ENCODE measurements around the gene DQX1.

The DQX1 gene

DNA sequence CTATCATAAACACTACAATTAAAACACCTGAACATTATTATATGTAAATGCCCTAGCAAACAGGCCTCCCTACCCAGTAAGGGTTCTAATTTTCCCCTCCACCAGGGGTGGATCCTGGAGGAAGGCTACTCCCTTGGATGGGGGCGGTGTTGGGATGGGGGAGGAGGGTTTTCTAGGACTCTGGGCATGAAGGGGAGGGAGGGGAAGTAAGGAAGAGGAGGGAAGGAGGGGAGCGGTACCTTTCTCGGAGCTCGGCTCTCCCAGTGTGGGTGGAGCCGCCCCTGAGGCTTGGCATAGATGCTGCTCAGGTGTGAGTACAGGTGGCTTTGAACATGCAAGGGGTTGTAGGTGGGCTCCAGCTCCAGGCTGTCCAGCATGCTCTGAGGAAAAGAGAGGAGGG lies 33.9 kb upstream of the DQX1 start:
- TF ChIP-seq, protein P1, sequence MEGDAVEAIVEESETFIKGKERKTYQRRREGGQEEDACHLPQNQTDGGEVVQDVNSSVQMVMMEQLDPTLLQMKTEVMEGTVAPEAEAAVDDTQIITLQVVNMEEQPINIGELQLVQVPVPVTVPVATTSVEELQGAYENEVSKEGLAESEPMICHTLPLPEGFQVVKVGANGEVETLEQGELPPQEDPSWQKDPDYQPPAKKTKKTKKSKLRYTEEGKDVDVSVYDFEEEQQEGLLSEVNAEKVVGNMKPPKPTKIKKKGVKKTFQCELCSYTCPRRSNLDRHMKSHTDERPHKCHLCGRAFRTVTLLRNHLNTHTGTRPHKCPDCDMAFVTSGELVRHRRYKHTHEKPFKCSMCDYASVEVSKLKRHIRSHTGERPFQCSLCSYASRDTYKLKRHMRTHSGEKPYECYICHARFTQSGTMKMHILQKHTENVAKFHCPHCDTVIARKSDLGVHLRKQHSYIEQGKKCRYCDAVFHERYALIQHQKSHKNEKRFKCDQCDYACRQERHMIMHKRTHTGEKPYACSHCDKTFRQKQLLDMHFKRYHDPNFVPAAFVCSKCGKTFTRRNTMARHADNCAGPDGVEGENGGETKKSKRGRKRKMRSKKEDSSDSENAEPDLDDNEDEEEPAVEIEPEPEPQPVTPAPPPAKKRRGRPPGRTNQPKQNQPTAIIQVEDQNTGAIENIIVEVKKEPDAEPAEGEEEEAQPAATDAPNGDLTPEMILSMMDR (IDR thresholded peaks at IDR 0.05; ENCODE audit: low read depth, low read length, missing control alignments) = no peak
- no peak overlapping the region for H3K4me3 ChIP-seq (ENCODE audit: low read depth, low read length)
- DNase-seq (ENCODE audit: low read depth) = no peak
- in situ Hi-C loops (cut with HindIII; ENCODE audit: low sequenced_read_pairs) = no loop called here

DNA sequence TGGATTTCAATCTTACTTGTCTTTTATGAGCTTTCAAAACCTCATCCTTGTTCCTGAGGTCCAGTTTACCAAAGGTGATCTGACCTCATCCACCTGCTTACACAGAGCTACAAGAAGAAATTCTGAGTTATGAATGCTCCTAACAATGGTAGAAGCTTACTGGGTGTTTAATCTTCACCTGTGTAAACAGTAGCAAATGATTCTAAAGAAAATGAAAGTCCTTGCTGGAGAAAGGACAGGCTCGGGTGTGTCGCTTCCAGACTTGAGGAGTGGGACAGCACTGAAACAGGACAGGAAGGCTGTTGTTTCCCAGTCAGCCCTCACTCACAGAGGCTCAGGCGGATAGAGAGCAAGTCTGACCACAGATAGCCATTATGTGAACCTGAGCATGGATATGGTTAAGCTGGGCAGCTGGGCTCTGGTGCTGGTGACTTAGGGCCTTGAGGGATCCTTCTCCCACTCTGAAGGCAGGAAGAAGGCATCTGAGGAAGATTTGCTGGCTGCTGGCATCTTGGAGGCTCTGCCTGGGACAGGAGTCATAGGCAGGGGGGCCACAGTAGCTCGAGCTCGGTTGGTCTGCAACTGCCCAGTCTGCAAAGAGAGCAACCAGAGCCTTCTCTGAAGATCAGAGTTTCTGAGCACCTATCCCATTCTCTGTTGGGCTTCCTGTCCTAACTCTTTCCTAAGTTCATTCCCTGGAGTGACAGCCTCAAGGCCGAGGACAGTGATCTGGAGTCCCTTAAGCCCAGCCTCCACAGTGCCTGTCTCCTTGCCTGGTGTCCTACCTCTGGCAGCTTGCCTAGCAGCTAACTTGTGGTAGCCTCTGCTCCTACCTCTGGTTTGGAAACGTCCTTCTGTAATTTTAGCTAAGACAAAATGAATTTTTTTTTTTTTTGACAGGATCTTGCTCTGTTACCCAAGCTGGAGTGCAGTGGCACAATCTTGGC lies 32.5 kb upstream of the DQX1 start:
- DNase-seq (ENCODE audit: low read depth) = no peak
- no peak overlapping the region for H3K4me3 ChIP-seq (ENCODE audit: low read depth, low read length)
- in situ Hi-C loops (cut with HindIII; ENCODE audit: low sequenced_read_pairs) = no loop called here
- TF ChIP-seq, protein P1 (IDR thresholded peaks at IDR 0.05; ENCODE audit: low read depth, low read length, missing control alignments) = no peak

- TF ChIP-seq, protein P1 (IDR thresholded peaks at IDR 0.05; ENCODE audit: low read depth, low read length, missing control alignments) = no peak
- no peak overlapping the region for H3K4me3 ChIP-seq (ENCODE audit: low read depth, low read length)
- no peak for DNase-seq (ENCODE audit: low read depth)
- in situ Hi-C loops (cut with HindIII; ENCODE audit: low sequenced_read_pairs) = no loop called here
Measured at GRCh38 chr2:74556831-74557370, 30.9 kb upstream of the DQX1 start.

DNA sequence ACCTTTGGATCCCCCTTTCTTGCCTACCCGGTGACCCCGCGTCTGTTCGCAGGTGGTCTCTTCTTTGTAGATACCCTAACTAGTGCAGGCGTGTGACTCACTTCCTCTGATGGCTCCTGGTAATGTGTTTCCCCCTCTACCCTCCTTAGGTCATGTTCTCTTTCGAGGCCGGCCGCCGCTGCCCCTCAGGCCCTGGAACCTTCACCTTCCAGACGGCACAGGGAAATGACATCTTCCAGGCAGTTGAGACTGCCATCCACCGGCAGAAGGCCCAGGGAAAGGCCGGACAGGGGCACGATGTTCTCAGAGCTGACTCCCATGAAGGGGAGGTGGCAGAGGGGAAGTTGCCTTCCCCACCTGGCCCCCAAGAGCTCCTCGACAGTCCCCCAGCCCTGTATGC lies 30.1 kb upstream of the DQX1 start:
- no peak for DNase-seq (ENCODE audit: low read depth)
- peak overlapping the region; percentile 92 for H3K4me3 ChIP-seq (ENCODE audit: low read depth, low read length)
- in situ Hi-C loops (cut with HindIII; ENCODE audit: low sequenced_read_pairs) = no loop called here
- TF ChIP-seq, protein P1 (IDR thresholded peaks at IDR 0.05; ENCODE audit: low read depth, low read length, missing control alignments) = no peak

- peak overlapping the region; percentile 92 for H3K4me3 ChIP-seq (ENCODE audit: low read depth, low read length)
- in situ Hi-C loops (cut with HindIII; ENCODE audit: low sequenced_read_pairs) = no loop called here
- no peak for DNase-seq (ENCODE audit: low read depth)
- TF ChIP-seq, protein P1 (IDR thresholded peaks at IDR 0.05; ENCODE audit: low read depth, low read length, missing control alignments) = no peak
Measured at GRCh38 chr2:74555610-74556103, 29.6 kb upstream of the DQX1 start.

DNA sequence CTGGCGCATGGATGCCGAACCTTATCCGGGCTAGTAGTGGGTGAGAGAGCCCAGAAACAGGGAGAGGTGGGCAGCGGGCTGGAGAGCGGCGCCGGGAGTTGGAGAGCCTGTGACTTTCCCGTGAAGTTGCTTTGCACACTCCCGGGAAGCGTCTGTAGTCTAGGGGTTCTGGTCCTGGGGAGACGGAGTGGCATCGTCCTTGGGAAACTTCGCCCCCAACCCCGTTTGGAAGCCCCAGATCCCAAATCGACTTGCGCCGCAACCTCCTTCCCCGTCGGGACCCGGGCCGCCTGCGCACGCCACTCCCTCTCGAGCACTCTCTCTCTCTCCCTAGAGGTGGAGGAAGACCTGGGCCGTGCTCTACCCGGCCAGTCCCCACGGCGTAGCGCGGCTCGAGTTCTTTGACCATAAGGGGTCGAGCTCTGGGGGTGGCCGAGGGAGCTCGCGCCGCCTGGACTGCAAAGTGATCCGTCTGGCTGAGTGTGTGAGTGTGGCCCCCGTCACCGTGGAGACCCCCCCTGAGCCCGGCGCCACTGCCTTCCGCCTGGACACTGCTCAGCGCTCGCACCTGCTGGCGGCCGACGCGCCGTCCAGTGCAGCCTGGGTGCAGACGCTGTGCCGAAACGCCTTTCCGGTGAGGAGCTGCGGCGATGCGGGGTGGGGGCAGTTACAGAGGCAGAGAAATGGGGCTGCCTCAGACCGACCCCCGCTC lies 28.9 kb upstream of the DQX1 start:
- peak overlapping the region; percentile 92 for H3K4me3 ChIP-seq (ENCODE audit: low read depth, low read length)
- no peak for DNase-seq (ENCODE audit: low read depth)
- TF ChIP-seq, protein P1 (IDR thresholded peaks at IDR 0.05; ENCODE audit: low read depth, low read length, missing control alignments) = no peak
- in situ Hi-C loops (cut with HindIII; ENCODE audit: low sequenced_read_pairs) = no loop called here

Measured in astrocyte of the cerebellum (primary cell).